Natural killer cell (primary cell): ENCODE measurements around the gene RPN2. TPM values are rescaled to one million over a fixed set of nuclear protein-coding genes. Genes with fewer than 3 reads are reported as not detected.

Experiments used
- ATAC-seq, 3 donors: fragments of 150-1000 bp in 2 of 3; fragments of 200-7000 bp in 1 of 3; cut with Tn5 transposase; 1 replicate in 1 of 3; 2 replicates in 2 of 3; pipeline ENCODE4 v1.10.0; 2021; ENCODE audit warnings: mild to moderate bottlenecking in 2 of 3, moderate library complexity in 2 of 3
- DNase-seq, 2 donors: peaks; one replicate each; pipeline versions ENCODE4 v3.0.0 to v3.0.0-alpha.2; 2013 to 2021; ENCODE audit warnings: mixed read lengths in 1 of 2
- H3K27ac ChIP-seq: one replicate; pipeline ENCODE4 v1.5.1; 2013; ENCODE audit warnings: mild to moderate bottlenecking, low read length
- H3K27me3 ChIP-seq: one replicate; pipeline ENCODE4 v1.6.1; 2013; ENCODE audit warnings: low read length; ENCODE audit not compliant: control insufficient read depth, insufficient read depth
- H3K36me3 ChIP-seq: one replicate; pipeline ENCODE4 v1.6.1; 2013; ENCODE audit warnings: low read length; ENCODE audit not compliant: control insufficient read depth, insufficient read depth
- H3K4me1 ChIP-seq: one replicate; pipeline ENCODE4 v1.6.1; 2013; ENCODE audit warnings: low read length; ENCODE audit not compliant: control insufficient read depth, insufficient read depth
- H3K4me3 ChIP-seq: one replicate; pipeline ENCODE4 v1.5.1; 2013; ENCODE audit warnings: low read length
- H3K9me3 ChIP-seq: one replicate; pipeline ENCODE4 v1.6.1; 2013; ENCODE audit warnings: low read length; ENCODE audit not compliant: control insufficient read depth, insufficient read depth
- H3K27ac Mint-ChIP-seq, 2 donors: one replicate each; pipeline ENCODE4 v1.8.0; 2022; ENCODE audit warnings: mild to moderate bottlenecking in 2 of 2, mixed read lengths in 2 of 2, moderate library complexity in 1 of 2
- H3K27me3 Mint-ChIP-seq, 2 donors: one replicate each; pipeline ENCODE4 v1.8.0; 2022; ENCODE audit warnings: low read depth in 2 of 2, mixed read lengths in 2 of 2
- H3K36me3 Mint-ChIP-seq: one replicate; pipeline ENCODE4 v1.8.0; 2022; ENCODE audit warnings: mixed read lengths
- H3K4me1 Mint-ChIP-seq, 2 donors: one replicate each; pipeline ENCODE4 v1.8.0; 2022; ENCODE audit warnings: mixed read lengths in 2 of 2
- H3K4me3 Mint-ChIP-seq: one replicate; pipeline ENCODE4 v1.8.0; 2022; ENCODE audit warnings: mild to moderate bottlenecking, moderate library complexity, mixed read lengths
- H3K9me3 Mint-ChIP-seq, 2 donors: one replicate each; pipeline ENCODE4 v1.8.0; 2022; ENCODE audit warnings: mixed read lengths in 2 of 2
- CTCF ChIP-seq: fragments of 200-600 bp; IDR thresholded peaks from one replicate; pipeline ENCODE4 v1.8.0; 2022; ENCODE audit warnings: antibody characterized with exemption
- WGBS: methylation state at CpG from one replicate; pipeline ENCODE4 v1.1.7; 2013; ENCODE audit warnings: missing lambda C conversion rate; ENCODE audit not compliant: insufficient coverage; 5-methylcytosine and 5-hydroxymethylcytosine counted together
- intact Hi-C: fragments of 100-400 bp; cut with micrococcal nuclease; formaldehyde crosslinking; loops from one replicate; pipeline ENCODE4 v1.14.2; 2022
- total RNA-seq, 4 donors: library from RNA; stranded (reverse); fragments of 120-200 nt in 1 of 4; gene quantifications; one replicate each; pipeline versions ENCODE4 v1.2.3 to v1.2.4, GENCODE V29; 2013 to 2022

Gene RPN2
- total RNA-seq, 3 donors from 2014 or later (not counting 1 experiment from before 2014, with no cell fraction given): 124 to 136 (median 125) TPM

GRCh38 chr20:37244572-37244957, 65.4 kb downstream of the RPN2 start:
- H3K9me3 Mint-ChIP-seq: no peaks in the 10 kb centered on the region
- ATAC-seq: peak in 1 of 3 donors; percentile 35
- no peak overlapping the region for H3K4me3 ChIP-seq
- H3K4me1 ChIP-seq: no peaks in the 10 kb centered on the region
- no peaks in the 10 kb centered on the region for H3K9me3 ChIP-seq
- H3K27me3 ChIP-seq: no peaks in the 10 kb centered on the region
- WGBS: over 99% methylated on average over 5 of the region's 5 CpGs
- intact Hi-C loops: no loop called here
- peaks cover 0 to 5% of the 10 kb centered on the region in 2 donors for H3K4me1 Mint-ChIP-seq
- H3K27me3 Mint-ChIP-seq: no peaks in the 10 kb centered on the region
- no peak overlapping the region for H3K27ac Mint-ChIP-seq
- no peak for TF ChIP-seq CTCF
- no peak overlapping the region for H3K4me3 Mint-ChIP-seq
- H3K36me3 ChIP-seq: peaks cover 42% of the 10 kb centered on the region
- no peak for DNase-seq
- peaks cover 26% of the 10 kb centered on the region for H3K36me3 Mint-ChIP-seq
- no peak overlapping the region for H3K27ac ChIP-seq

DNA sequence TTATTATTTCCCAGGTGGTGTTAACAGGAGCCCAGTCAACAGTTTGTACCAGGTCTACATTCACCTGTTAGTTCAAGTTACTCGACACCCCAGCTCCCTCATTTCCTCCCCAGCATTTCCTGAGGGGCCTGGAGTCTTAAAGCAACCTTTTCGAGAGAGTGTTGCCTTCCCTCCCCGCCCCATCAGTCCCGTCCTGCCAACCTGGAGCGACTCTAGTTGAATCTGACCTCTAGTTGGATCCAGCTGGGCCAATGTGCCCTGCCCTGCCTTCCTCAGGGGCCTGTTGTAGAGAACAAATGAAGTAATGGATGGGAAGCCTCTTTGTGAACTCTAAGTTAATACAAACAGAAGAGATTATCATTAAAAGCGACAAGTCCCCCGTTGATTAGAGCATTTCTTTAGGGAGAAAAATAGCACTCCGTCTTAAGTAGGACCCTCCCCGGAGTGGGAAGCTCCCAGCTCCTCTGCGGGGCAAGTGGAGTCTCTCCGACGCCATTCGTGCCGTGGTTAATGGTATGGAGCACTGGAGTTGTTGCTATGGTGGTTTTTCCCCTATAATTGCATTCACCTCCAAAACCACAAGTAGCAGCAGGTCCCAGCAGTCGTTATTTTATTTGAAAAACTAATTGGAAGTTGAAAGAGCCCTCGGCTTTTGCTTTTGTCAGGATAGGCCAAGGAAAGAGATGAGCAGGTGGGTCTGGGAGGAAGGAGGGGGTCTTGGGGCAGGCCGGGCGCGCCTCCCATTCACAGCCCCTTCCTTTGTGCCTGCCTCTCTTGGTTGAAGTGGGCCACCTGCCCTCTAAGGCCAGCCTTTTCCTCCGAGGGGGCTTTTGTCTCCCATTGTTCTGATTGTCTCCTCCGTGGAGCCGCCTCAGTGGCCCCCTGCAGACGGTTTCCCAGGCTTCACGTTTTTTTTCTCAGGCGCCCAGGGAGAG, 66.4 kb downstream of the RPN2 start:
- Mint-ChIP-seq H3K27ac (peak overlapping the region in 1 of 2 donors; percentile 19), H3K36me3 (peaks cover 22% of the 10 kb centered on the region), H3K27me3 (no peaks in the 10 kb centered on the region), H3K4me3 (no peak overlapping the region), H3K9me3 (no peaks in the 10 kb centered on the region), H3K4me1 (peaks cover 0 to 5% of the 10 kb centered on the region in 2 donors)
- H3K9me3 ChIP-seq: no peaks in the 10 kb centered on the region
- WGBS: 88% methylated on average over 25 of the region's 25 CpGs
- no peak for TF ChIP-seq CTCF
- intact Hi-C loops: no loop called here
- H3K27me3 ChIP-seq: no peaks in the 10 kb centered on the region
- no peaks in the 10 kb centered on the region for H3K4me1 ChIP-seq
- no peak overlapping the region for H3K4me3 ChIP-seq
- peaks cover 33% of the 10 kb centered on the region for H3K36me3 ChIP-seq
- ATAC-seq: no peak
- DNase-seq: no peak
- no peak overlapping the region for H3K27ac ChIP-seq

GRCh38 chr20:37246736-37247135, 67.6 kb downstream of the RPN2 start:
- DNase-seq: no peak
- H3K36me3 Mint-ChIP-seq: peaks cover 14% of the 10 kb centered on the region
- Histone ChIP-seq H3K27me3 (no peaks in the 10 kb centered on the region), H3K4me1 (no peaks in the 10 kb centered on the region), H3K9me3 (no peaks in the 10 kb centered on the region), H3K27ac (no peak overlapping the region), H3K36me3 (peaks cover 22% of the 10 kb centered on the region), H3K4me3 (no peak overlapping the region)
- no peak overlapping the region for H3K27ac Mint-ChIP-seq
- intact Hi-C loops: no loop called here
- H3K4me3 Mint-ChIP-seq: no peak overlapping the region
- ATAC-seq: no peak
- H3K27me3 Mint-ChIP-seq: no peaks in the 10 kb centered on the region
- peaks cover 0 to 5% of the 10 kb centered on the region in 2 donors for H3K4me1 Mint-ChIP-seq
- H3K9me3 Mint-ChIP-seq: no peaks in the 10 kb centered on the region
- 94% methylated on average over 4 of the region's 5 CpGs for WGBS
- no peak for TF ChIP-seq CTCF
